GM18870 (cell line): Measurements from ENCODE around the gene CCL25.
"Not testable (repeated sequence)": the region's sequence is repeated elsewhere in the genome, so short reads cannot be mapped to it uniquely, and the experiment has no call there.

Source experiments
- ATAC-seq: cut with Tn5 transposase; IDR thresholded peaks from one replicate; pipeline ENCODE4 v1.9.1; 2021; ENCODE audit warnings: moderate library complexity; ENCODE audit not compliant: unreplicated experiment

CCL25 gene

DNA sequence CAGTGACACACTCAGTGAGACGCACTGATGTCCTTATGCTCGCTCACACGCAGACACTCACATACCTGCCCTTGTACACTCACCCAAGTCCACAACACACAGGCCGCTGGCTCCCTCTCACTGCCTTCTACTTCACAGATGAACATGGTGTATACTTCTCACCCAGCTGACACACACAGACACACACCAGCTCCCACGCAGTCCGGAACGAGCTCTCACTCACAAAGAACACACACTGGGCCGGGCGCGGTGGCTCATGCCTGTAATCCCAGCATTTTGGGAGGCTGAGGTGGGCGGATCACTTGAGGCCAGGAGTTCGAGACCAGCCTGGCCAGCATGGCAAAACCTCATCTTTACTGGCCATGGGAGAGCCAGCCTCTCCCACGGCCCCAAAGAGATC is 31.6 kb downstream of the CCL25 start:
- no peak for ATAC-seq

DNA sequence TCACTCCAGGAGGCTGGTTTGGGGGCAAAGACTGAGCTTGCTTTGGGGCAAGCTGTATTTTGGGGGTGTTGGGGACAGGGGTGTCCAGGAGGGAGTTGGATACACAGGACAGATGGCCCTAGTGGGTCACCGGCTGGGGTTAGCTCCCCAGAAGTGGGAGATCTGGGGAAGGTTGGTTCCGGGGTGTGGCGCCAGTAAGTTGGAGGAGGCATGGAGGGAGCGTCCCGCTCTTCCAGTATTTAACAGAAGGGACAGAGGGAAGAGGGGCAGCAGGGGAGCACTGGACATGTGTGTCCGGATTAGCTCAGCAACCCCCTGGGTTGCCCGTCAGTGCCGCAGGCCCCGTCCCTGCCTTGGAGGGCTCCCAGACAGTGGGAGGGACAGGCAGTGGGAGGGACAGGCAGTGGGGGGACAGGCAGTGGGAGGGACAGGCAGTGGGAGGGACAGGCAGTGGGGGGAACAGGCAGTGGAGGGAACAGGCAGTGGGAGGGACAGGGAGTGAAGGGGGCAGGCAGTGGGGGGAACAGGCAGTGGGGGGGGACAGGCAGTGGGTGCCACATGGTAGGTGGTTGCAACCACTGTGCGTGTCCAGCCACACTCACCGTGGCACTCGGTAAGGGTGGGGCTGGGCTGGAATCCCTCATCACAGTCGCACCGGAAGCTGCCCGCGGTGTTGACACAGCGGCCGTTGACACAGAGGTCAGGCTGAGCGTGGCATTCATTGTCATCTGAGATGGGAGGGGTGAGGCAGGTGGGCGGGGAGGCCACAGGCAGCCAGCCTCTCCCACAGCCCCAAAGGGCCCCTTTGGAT is 33.2 kb downstream of the CCL25 start:
- ATAC-seq: no peak

DNA sequence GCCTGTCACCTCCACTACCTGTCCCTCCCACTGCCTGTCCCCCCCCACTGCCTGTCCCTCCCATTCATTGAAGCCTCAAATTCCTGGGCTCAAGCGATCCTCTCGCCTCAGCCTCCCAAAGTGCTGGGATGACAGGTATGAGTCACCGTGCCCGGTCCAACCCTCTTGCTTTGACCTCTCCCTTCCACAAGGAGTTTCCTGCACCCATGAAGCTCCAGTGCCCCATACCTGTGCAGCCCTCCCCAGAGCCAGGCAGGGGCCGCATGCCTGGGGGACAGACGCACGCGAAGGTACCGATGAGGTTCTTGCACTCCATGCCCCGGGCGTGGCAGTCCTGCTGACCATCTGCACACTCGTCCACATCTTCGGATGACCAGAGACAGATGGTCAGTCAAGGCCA is 34.3 kb downstream of the CCL25 start:
- no peak for ATAC-seq

GRCh38 chr19:8087876-8088275 is 35.3 kb downstream of the CCL25 start:
- no peak for ATAC-seq

- no peak for ATAC-seq
Observed at GRCh38 chr19:8088752-8089663, 36.4 kb downstream of the CCL25 start.

DNA sequence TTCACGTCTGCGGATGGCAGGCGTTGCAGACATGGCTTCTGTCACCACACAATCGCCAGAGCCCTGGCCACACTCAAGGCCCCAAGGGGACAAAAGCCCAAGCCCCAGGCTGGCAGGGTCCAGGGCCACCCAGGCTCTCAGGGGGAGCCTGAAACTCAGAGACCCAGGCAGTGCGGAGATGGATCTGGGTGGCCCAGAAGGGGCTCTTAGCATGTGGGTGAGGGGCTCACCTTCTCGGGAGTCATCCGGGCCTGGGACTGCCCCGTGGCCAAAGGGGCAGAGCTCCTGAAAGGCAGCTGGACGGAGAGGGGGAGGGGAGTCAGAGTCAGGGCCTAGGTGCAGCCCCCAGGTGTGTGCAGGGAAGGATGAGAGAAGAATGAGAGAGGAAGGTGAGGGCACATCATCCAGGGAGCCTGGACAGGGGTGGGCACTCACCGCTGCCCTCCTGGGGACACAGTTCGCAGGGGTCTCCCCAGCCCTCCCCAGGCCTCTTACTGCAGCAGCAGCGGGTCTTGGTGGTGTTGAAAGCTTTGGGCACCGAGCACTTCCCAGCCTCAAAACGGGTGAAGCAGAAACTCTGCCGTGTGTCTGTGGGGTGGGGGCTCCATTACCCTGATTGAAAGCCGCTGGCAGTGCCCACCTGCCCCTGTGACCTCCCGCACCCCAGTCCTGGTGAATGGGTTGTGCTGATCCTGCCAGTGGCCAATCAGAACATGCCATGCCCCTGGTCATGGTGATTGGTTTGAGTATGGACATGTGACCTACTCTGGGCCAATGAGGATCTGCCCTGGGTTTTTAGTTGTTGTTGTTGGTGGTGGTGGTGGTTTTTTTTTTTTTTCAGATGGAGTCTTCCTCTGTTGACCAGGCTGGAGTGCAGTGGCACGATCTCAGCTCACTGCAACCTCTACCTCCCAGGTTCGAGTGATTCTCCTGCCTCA is 37.4 kb downstream of the CCL25 start:
- no peak for ATAC-seq

- no peak for ATAC-seq
Observed at GRCh38 chr19:8090950-8091349, 38.4 kb downstream of the CCL25 start.

DNA sequence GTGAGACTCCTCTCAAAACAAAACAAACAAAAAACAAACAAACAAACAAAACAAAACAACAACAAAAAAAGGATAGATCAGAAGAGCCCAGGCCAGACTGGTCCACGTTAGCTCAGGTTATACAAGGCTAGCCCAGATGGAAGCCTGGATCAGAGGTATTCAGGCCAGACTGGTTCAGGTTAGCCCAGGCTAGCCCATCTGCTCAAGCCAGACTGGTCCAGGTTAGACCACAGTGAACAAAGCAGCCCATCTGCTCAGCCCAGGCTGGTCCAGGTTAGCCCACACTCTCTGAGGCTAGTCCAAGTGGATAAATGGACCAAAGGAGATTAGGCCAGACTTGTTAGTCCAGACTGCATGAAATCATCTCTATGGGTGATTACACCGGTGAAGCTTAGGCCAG is 41.2 kb downstream of the CCL25 start:
- no peak for ATAC-seq

GRCh38 chr19:8094336-8094735 is 41.8 kb downstream of the CCL25 start:
- ATAC-seq: no peak

GRCh38 chr19:8095354-8095886 is 42.9 kb downstream of the CCL25 start:
- no peak for ATAC-seq

DNA sequence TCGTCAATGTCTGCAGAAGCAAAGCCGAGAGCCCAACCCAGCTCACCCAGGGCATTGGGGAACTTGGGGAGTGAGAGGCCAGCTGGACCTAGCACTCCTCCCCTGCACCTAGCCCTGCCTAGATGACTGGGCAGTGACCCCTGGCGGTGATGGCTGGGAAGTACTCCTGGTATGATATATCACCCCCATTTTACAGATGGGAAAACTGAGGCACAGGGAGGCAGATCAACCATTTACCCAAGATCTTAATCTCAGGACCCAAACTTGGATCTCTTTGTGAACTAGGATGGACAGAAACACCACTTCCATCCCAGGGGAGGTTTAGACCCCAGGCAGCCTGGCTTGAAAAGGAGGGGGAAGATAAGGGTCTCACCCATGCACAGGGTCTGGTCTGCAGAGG is 43.5 kb downstream of the CCL25 start:
- no peak for ATAC-seq

GRCh38 chr19:8097198-8097597 is 44.6 kb downstream of the CCL25 start:
- no peak for ATAC-seq

DNA sequence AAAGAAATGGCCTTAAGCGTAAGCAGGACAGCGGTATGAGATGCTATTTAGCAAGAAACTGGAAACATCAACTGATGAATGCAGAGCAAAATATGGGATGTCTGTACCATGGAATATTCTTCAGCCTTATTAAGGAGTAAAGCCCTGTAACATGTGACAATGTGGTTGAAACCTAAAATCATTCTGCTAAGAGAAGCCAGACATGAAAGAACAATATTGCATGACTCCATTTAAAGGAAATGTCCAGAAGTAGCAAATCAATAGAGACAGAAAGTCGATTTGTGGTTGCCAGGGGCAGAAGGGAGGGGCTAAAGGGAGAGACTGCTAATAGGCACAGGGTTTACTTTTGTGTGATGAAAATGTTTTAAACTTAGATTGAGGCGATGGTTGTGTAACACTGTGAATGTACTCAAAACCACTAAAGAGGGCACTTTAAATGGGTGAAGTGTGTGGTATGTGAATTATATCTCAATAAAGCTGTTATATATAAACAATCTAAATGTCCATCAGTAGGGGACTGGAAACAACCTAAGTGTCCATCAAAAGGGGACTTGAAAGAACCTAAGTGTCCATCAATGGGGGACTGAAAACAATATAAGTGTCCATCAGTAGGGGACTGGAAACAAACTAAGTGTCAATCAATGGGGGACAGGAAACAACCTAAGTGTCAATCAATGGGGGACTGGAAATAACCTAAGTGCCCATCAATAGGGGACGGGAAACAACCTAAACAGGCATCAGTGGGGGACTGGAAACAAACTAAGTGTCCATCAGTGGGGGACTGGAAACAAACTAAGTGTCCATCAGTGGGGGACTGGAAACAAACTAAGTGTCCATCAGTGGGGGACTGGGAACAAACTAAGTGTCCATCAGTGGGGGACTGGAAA is 45.4 kb downstream of the CCL25 start:
- no peak for ATAC-seq

DNA sequence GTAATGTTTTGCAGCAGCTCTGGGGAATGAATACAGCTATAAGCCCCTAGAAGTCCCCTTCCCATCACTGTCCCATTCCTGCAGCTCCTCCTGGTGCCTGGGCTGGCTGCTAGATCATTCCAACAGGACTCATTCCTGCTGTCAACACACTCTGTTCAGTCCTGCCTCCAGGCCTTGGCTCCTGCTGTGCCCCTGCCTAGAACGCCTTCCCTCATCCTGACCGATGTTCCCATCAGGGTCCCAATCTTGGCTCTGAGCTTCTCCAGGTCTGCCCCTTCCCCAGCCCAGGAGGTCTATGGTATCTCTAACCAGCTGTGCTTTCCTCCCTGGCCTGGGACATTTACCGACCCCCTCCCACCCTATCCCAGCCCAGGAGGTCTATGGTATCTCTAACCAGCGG is 48.8 kb downstream of the CCL25 start:
- ATAC-seq: no peak

DNA sequence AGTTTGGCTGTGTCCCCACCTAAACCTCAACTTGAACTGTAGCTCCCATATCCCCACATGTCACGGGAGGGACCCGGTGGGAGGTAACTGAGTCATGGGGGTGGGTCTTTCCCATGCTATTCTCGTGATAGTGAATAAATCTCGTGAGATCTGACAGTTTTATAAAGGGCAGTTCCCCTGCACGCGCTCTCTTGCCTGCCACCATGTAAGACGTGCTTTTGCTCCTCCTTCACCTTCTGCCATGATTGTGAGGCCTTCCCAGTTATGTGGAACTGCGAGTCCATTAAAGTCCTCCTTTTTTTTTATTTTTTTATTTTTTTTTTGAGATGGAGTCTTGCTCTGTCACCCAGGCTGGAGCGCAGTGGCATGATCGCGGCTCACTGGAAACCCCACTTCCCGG is 49.4 kb downstream of the CCL25 start:
- not testable (repeated sequence) for ATAC-seq

- ATAC-seq: no peak
Observed at GRCh38 chr19:8105471-8105870, 52.9 kb downstream of the CCL25 start.

DNA sequence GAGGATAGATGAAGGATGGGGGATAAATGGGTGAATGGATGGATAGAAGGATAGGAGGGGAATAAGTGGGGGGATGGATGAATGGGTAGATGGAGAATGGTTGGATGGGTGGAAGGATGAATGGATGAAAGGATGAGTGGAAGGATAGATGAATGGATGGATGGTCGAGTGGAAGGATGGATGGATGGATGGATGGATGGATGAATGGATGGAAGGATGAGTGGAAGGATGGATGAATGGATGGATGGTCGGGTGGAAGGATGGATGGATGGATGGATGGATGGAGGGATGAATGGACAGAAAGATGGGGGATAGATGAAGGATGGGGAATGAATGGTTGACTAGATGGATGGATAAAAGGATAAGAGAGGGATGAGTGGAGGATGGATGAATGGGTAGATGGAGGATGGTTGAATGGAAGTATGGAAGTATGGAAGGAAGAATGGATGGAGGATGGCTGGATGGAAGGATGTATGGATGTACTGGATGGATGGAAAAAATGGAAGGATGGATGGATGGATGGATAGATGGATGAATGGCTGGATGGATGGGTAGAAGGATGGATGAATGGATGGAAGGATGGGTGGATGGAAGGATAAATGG is 54.8 kb downstream of the CCL25 start:
- no peak for ATAC-seq

- no peak for ATAC-seq
Observed at GRCh38 chr19:8108560-8109445, 56.2 kb downstream of the CCL25 start.
